Fibroblast of skin of right quadriceps (primary cell): ENCODE results near the gene MLPH.
"Not testable (repeated sequence)": the region's sequence is repeated elsewhere in the genome, so short reads cannot be mapped to it uniquely, and the experiment has no call there.

Source experiments
- DNase-seq: peaks from one replicate; pipeline ENCODE4 v3.0.0-alpha.2; 2013

The MLPH gene

GRCh38 chr2:237592425-237592980 lies 105.5 kb downstream of the MLPH start:
- DNase-seq = no peak

GRCh38 chr2:237593036-237593435 lies 106.0 kb downstream of the MLPH start:
- DNase-seq = no peak

- DNase-seq = no peak
These were observed 106.7 kb downstream of the MLPH start for GRCh38 chr2:237593596-237594320.

- no peak for DNase-seq
These were observed 107.4 kb downstream of the MLPH start for GRCh38 chr2:237594514-237594871.

- DNase-seq = not testable (repeated sequence)
These were observed 108.9 kb downstream of the MLPH start for GRCh38 chr2:237595829-237596519.

- no peak for DNase-seq
These were observed 109.6 kb downstream of the MLPH start for GRCh38 chr2:237596520-237597195.

- no peak for DNase-seq
These were observed 110.4 kb downstream of the MLPH start for GRCh38 chr2:237597196-237598145.

GRCh38 chr2:237598468-237599208 lies 111.6 kb downstream of the MLPH start:
- no peak for DNase-seq

- DNase-seq = no peak
These were observed 112.5 kb downstream of the MLPH start for GRCh38 chr2:237599465-237600110.

GRCh38 chr2:237600205-237600846 lies 113.3 kb downstream of the MLPH start:
- DNase-seq = peak; percentile 80

GRCh38 chr2:237601453-237602116 lies 114.5 kb downstream of the MLPH start:
- DNase-seq = no peak

GRCh38 chr2:237602409-237602808 lies 115.4 kb downstream of the MLPH start:
- DNase-seq = no peak

- no peak for DNase-seq
These were observed 116.1 kb downstream of the MLPH start for GRCh38 chr2:237603049-237603717.

GRCh38 chr2:237603718-237604362 lies 116.8 kb downstream of the MLPH start:
- DNase-seq = peak; percentile 61

GRCh38 chr2:237604391-237604790 lies 117.3 kb downstream of the MLPH start:
- no peak for DNase-seq
